Measurements from ENCODE around the gene HTR2A.

DNA sequence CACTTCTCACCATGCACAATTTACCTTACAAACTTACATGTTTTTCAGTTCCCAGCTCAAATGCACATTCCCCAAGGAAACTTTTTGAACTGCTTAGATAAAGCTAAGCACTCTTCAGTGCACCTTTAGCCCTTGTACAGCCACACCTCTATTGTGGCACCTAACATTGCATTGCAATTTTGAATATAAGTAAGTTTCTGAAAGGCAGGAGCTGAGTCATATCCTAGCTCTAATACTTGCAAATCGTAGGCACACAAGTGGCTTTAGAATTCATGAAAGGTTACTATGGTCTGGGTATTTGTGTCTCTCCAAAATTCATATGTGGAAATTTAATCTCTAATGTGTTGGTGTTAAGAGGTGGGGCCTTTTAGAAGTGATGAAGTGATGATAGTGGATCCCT is 95.0 kb downstream of the HTR2A start:
- TF ChIP-seq, protein P1, sequence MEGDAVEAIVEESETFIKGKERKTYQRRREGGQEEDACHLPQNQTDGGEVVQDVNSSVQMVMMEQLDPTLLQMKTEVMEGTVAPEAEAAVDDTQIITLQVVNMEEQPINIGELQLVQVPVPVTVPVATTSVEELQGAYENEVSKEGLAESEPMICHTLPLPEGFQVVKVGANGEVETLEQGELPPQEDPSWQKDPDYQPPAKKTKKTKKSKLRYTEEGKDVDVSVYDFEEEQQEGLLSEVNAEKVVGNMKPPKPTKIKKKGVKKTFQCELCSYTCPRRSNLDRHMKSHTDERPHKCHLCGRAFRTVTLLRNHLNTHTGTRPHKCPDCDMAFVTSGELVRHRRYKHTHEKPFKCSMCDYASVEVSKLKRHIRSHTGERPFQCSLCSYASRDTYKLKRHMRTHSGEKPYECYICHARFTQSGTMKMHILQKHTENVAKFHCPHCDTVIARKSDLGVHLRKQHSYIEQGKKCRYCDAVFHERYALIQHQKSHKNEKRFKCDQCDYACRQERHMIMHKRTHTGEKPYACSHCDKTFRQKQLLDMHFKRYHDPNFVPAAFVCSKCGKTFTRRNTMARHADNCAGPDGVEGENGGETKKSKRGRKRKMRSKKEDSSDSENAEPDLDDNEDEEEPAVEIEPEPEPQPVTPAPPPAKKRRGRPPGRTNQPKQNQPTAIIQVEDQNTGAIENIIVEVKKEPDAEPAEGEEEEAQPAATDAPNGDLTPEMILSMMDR (IDR thresholded peaks at IDR 0.05; ENCODE audit: insufficient read depth, low read length, poor library complexity, severe bottlenecking) = no peak
- TF ChIP-seq EZH2phosphoT487 (conservative IDR thresholded peaks at IDR 0.05; ENCODE audit: low read length) = no peak

Data from SU-DHL-6 (cell line).